MCF 10A (cell line): Measurements from ENCODE around the gene LRRC75A. TPM values are rescaled to one million over a fixed set of nuclear protein-coding genes. Genes with fewer than 3 reads are reported as not detected.
"Not testable (repeated sequence)": the region's sequence is repeated elsewhere in the genome, so short reads cannot be mapped to it uniquely, and the experiment has no call there.

Experiments used
- BruUV-seq: library from RNA; stranded (reverse); fragments of 400-500 nt; replicated peaks from 2 replicates; lab custom pipeline; 2021; lab: Mats Ljungman, UMichigan
- CTCF ChIA-PET: fragments of 300-600 bp; sonication (Branson Sonifier 250); formaldehyde crosslinking; extraction: SDS; loops from one replicate; lab custom pipeline; 2021; ENCODE audit warnings: antibody characterized with exemption, inconsistent platforms; lab: Yijun Ruan, JAX
- POLR2A ChIA-PET: fragments of 300-600, 350-650 bp; sonication (Branson Sonifier 250); formaldehyde crosslinking; extraction: SDS; loops from one replicate; lab custom pipeline; 2020; ENCODE audit warnings: antibody characterized with exemption, inconsistent platforms; lab: Yijun Ruan, JAX
- DNase-seq: peaks from one replicate; pipeline ENCODE4 v3.0.0-alpha.2; 2018; ENCODE audit not compliant: unreplicated experiment
- H3K27ac Mint-ChIP-seq: one replicate; pipeline ENCODE4 v1.8.0; 2022; ENCODE audit warnings: mild to moderate bottlenecking, low read depth, mixed read lengths; ENCODE audit not compliant: unreplicated experiment
- H3K27me3 Mint-ChIP-seq: one replicate; pipeline ENCODE4 v1.8.0; 2022; ENCODE audit warnings: mixed read lengths; ENCODE audit not compliant: insufficient read depth, unreplicated experiment
- H3K36me3 Mint-ChIP-seq: one replicate; pipeline ENCODE4 v1.8.0; 2022; ENCODE audit warnings: mild to moderate bottlenecking, moderate library complexity, mixed read lengths; ENCODE audit not compliant: insufficient read depth, unreplicated experiment
- H3K4me1 Mint-ChIP-seq: one replicate; pipeline ENCODE4 v1.8.0; 2022; ENCODE audit warnings: mixed read lengths; ENCODE audit not compliant: insufficient read depth, unreplicated experiment
- H3K4me3 Mint-ChIP-seq: one replicate; pipeline ENCODE4 v1.8.0; 2022; ENCODE audit warnings: mild to moderate bottlenecking, moderate library complexity, mixed read lengths; ENCODE audit not compliant: unreplicated experiment
- H3K9me3 Mint-ChIP-seq: one replicate; pipeline ENCODE4 v1.8.0; 2022; ENCODE audit warnings: mixed read lengths; ENCODE audit not compliant: unreplicated experiment
- CTCF ChIP-seq: fragments of 200-600 bp; IDR thresholded peaks from one replicate; pipeline ENCODE4 v1.8.0; 2022; ENCODE audit warnings: antibody characterized with exemption, mild to moderate bottlenecking; ENCODE audit not compliant: unreplicated experiment
- intact Hi-C: fragments of 100-400 bp; cut with micrococcal nuclease; formaldehyde crosslinking; loops from 2 replicates; pipeline ENCODE4 v1.14.1; 2022
- total RNA-seq: library from RNA; stranded (reverse); gene quantifications from 2 replicates; pipeline ENCODE4 v1.2.3, GENCODE V29; 2022

The LRRC75A gene
- total RNA-seq, 1 experiment from 2014 or later: 0.30 TPM

- POLR2A ChIA-PET: interaction anchor here (1.2 kb wide), 2 partner anchors 26 to 40 kb away, joined by 4 to 8 read pairs; no protein-coding TSS in a partner anchor
- CTCF ChIA-PET: interaction anchor here (1.1 kb wide), 1 partner anchor 11 kb away, joined by 4 read pairs; no protein-coding TSS in a partner anchor
Measured at GRCh38 chr17:16398270-16399267, 93.4 kb downstream of the LRRC75A start.

GRCh38 chr17:16396693-16397092 is 95.3 kb downstream of the LRRC75A start:
- H3K9me3 Mint-ChIP-seq, H3K4me3 Mint-ChIP-seq, H3K36me3 Mint-ChIP-seq, CTCF ChIA-PET, H3K27ac Mint-ChIP-seq, intact Hi-C loops, BruUV-seq, H3K4me1 Mint-ChIP-seq, DNase-seq, H3K27me3 Mint-ChIP-seq: not testable (repeated sequence)
- POLR2A ChIA-PET: interaction anchor here (0.9 kb wide), 1 partner anchor 48 kb away, joined by 3 read pairs; no protein-coding TSS in a partner anchor

More at GRCh38 chr17:16398270-16399267, 93.4 kb downstream of the LRRC75A start:
- intact Hi-C loops: no loop called here
- Mint-ChIP-seq H3K4me1 (peaks cover 9% of the 10 kb centered on the region), H3K27me3 (no peaks in the 10 kb centered on the region), H3K27ac (peak overlapping the region; percentile 44), H3K4me3 (no peak overlapping the region), H3K9me3 (no peaks in the 10 kb centered on the region), H3K36me3 (no peaks in the 10 kb centered on the region)
- peak; percentile 57 for DNase-seq
- no TSS peak for BruUV-seq
- no peak for TF ChIP-seq CTCF

DNA sequence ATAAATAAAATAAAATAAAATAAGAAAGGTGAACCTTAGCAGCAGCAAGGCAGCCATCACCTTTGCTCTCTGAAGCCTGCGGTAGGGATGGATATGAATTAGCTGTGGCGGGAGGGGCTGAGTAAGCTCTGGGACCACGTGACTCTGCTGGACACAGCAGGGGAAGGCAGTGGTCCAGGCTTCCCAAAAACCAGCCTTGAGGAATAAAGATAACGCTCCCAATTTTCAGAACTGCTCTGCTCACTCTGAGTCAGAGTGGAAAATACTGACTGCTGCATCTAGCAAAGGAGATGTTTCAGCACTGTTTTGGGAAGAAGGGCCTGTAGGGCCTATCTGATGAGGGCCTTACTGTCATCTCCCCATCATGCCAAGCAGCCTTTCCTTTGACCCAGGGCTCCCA is 96.1 kb downstream of the LRRC75A start:
- BruUV-seq, H3K36me3 Mint-ChIP-seq, H3K9me3 Mint-ChIP-seq, intact Hi-C loops, DNase-seq, H3K27me3 Mint-ChIP-seq, CTCF ChIA-PET, H3K4me3 Mint-ChIP-seq, H3K27ac Mint-ChIP-seq, H3K4me1 Mint-ChIP-seq: not testable (repeated sequence)
- POLR2A ChIA-PET: interaction anchor here (0.9 to 2.4 kb wide), 2 partner anchors 15 to 49 kb away, joined by 3 to 5 read pairs; partner anchors contain the start of gene UBB

DNA sequence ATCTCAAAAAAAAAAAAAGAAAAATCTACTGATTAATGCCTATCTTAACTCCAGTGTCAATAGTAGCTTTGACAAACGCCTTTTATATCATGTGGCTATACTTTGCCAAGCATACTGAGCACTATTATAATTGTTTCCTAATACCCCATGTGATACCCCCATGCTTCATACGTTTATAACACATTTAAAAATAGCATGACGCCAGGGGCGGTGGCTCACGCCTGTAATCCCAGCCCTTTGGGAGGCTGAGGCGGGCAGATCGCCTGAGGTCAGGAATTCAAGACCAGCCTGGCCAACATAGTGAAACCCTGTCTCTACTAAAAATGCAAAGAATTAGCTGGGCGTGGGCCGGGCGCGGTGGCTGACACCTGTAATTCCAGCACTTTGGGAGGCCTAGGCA is 99.5 kb downstream of the LRRC75A start:
- POLR2A ChIA-PET: interaction anchor here (1.7 kb wide), 1 partner anchor 46 kb away, joined by 4 read pairs; no protein-coding TSS in a partner anchor
- BruUV-seq, H3K9me3 Mint-ChIP-seq, intact Hi-C loops, H3K27ac Mint-ChIP-seq, H3K4me3 Mint-ChIP-seq, H3K4me1 Mint-ChIP-seq, H3K36me3 Mint-ChIP-seq, H3K27me3 Mint-ChIP-seq, DNase-seq: not testable (repeated sequence)
- CTCF ChIA-PET: interaction anchor here (0.7 kb wide), 1 partner anchor 34 kb away, joined by 3 read pairs; no protein-coding TSS in a partner anchor

Other genes starting within 250 kb of the LRRC75A start
- 22.4 and 27.7 TPM in 2 replicates for gene CENPV, start 138.7 kb downstream of the LRRC75A start, total RNA-seq
- 626 and 729 TPM in 2 replicates for gene UBB, start 111.1 kb downstream of the LRRC75A start, total RNA-seq
- gene TRPV2, start 76.6 kb downstream of the LRRC75A start, total RNA-seq: not detected in 2 replicates
- 2.2 and 2.4 TPM in 2 replicates for gene ZNF287, start 77.0 kb upstream of the LRRC75A start, total RNA-seq
- 3.8 and 4.9 TPM in 2 replicates for gene ZNF624, start 161.7 kb upstream of the LRRC75A start, total RNA-seq
- gene CCDC144A, start 198.0 kb upstream of the LRRC75A start, total RNA-seq: 7.2 and 10.0 TPM in 2 replicates